GM12874 (cell line): ENCODE measurements around the gene ZNF674.

Experiments used
- TF ChIP-seq, protein P1 (sequence below): IDR thresholded peaks from 2 replicates; pipeline ENCODE4 v1.5.1; 2011; ENCODE audit warnings: low read depth, mild to moderate bottlenecking, control low read depth, low read length, moderate library complexity; ENCODE audit not compliant: insufficient read depth

The ZNF674 gene

GRCh38 chrX:46547857-46548256 is 2.6 kb upstream of the ZNF674 start:
- TF ChIP-seq, protein P1, sequence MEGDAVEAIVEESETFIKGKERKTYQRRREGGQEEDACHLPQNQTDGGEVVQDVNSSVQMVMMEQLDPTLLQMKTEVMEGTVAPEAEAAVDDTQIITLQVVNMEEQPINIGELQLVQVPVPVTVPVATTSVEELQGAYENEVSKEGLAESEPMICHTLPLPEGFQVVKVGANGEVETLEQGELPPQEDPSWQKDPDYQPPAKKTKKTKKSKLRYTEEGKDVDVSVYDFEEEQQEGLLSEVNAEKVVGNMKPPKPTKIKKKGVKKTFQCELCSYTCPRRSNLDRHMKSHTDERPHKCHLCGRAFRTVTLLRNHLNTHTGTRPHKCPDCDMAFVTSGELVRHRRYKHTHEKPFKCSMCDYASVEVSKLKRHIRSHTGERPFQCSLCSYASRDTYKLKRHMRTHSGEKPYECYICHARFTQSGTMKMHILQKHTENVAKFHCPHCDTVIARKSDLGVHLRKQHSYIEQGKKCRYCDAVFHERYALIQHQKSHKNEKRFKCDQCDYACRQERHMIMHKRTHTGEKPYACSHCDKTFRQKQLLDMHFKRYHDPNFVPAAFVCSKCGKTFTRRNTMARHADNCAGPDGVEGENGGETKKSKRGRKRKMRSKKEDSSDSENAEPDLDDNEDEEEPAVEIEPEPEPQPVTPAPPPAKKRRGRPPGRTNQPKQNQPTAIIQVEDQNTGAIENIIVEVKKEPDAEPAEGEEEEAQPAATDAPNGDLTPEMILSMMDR = no peak

GRCh38 chrX:46543441-46543840 is 1.8 kb downstream of the ZNF674 start:
- TF ChIP-seq, protein P1 = no peak

DNA sequence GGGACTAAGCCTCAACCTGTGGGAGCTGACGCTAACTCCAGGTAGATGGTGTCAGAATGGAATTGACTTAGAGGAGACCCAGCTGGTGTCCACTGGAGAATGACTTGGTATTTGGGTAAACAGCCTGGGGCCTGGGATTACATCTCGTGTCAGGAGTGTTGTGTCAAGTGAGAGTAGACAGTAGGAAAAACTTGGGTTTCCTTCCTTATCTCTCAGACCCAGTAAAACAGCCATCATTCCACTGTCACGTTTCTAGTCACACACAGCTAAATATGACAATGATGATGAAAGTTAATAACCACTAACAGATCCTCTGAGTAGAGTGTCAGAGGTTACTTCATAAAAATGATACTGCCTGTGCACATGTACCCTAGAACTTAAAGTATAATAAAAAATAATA is 13.8 kb downstream of the ZNF674 start:
- TF ChIP-seq, protein P1 = no peak

GRCh38 chrX:46506076-46506475 is 39.1 kb downstream of the ZNF674 start:
- TF ChIP-seq, protein P1 = no peak

DNA sequence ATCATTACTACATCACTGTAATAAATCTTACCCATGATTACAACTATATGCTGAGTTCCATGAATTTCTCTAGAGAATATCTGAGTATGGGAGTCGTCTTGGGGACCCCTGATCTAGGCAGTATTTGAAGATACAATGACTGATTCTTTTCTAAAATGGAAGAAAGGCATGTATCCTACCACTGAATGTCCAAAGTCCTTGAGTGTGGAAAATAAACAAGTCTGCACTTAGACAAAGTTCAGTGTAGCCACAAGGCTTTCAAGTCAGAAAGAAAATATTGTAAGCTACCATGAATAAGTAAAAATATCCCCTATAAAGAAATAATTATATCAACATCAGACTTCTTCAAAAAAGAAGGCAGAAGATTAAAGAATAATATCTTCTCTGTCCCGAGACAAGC is 42.4 kb downstream of the ZNF674 start:
- TF ChIP-seq, protein P1 = no peak

GRCh38 chrX:46500054-46500453 is 45.2 kb downstream of the ZNF674 start:
- TF ChIP-seq, protein P1 = no peak

DNA sequence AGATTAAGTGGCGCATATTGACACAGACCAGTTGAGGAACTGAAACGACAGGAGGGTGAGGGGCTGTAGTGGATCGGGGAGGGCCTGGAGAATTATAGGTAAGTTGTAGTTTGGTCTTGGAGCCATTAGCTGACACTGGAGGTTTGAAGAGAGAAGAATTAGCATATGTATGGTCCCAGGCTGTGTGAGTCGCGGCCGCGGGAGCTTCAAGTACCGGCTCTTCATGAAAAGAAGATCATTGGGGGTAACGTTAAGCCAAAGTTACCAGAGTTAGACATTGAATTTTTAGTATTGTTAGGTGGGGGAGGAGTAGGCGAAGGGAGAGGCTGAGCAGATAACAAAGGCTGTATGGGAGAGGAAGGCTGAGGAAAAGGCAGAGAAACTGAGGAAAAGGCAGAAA is 56.5 kb downstream of the ZNF674 start:
- TF ChIP-seq, protein P1 = no peak

DNA sequence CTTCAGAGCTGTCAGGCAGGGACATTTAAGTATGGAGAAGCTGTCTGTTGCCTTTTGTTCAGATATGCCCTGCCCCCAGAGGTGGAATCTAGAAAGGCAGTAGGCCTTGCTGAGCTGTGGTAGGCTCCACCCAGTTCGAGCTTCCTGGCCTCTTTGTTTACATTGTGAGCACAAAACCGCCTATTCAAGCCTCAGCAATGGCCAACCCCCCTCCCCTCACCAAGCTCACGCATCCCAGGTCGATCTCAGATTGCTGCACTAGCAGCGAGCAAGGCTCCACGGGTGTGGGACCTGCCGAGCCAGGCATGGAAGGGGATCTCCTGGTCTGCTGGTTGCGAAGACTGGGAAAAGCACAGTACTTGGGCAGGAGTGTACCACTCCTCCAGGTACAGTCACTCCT is 59.3 kb downstream of the ZNF674 start:
- TF ChIP-seq, protein P1 = no peak
